ENCODE measurements around the gene IRAK1BP1. TPM values are rescaled to one million over a fixed set of nuclear protein-coding genes. Genes with fewer than 3 reads are reported as not detected.

The IRAK1BP1 gene
- polyA plus RNA-seq, 1 donor from 2014 or later: 6.6 TPM

- TF ChIP-seq TAF1 (IDR thresholded peaks at IDR 0.05; ENCODE audit: low read depth): no peak
- TF ChIP-seq CTCF (IDR thresholded peaks at IDR 0.05; ENCODE audit: poor library complexity, severe bottlenecking): no peak
- Histone ChIP-seq H3K4me3 (ENCODE audit: low read length) (no peak overlapping the region), H3K27me3 (ENCODE audit: insufficient read depth, low read depth, low read length) (no peaks in the 10 kb centered on the region), H3K9me3 (ENCODE audit: low read length) (no peaks in the 10 kb centered on the region), H2AFZ (ENCODE audit: low read depth, low read length) (no peak overlapping the region), H3K4me2 (ENCODE audit: low read length) (no peak overlapping the region), H3K9ac (ENCODE audit: low read length) (no peak overlapping the region), H4K20me1 (ENCODE audit: insufficient read depth) (no peaks in the 10 kb centered on the region), H3K9me2 (ENCODE audit: insufficient read depth, low read length) (no peaks in the 10 kb centered on the region), H3K79me2 (replicated peaks; ENCODE audit: insufficient read depth, low read length) (no peaks in the 10 kb centered on the region), H3K36me3 (ENCODE audit: insufficient read depth, low read length) (peaks cover 37% of the 10 kb centered on the region), H3F3A (ENCODE audit: insufficient read depth, low read length, poor library complexity, severe bottlenecking) (no peaks in the 10 kb centered on the region), H3K27ac (ENCODE audit: low read length) (no peak overlapping the region)
These were observed 85.0 kb downstream of the IRAK1BP1 start for GRCh38 chr6:78952362-78952761.

Other genes starting within 250 kb of the IRAK1BP1 start
- 44.5 and 50.8 TPM in 2 replicates for gene PHIP, start 210.7 kb downstream of the IRAK1BP1 start, polyA plus RNA-seq